ENCODE data around the gene WSB1.

- TF ChIP-seq CTCF (conservative IDR thresholded peaks at IDR 0.05), result no peak
- no peak for TF ChIP-seq EZH2 (IDR thresholded peaks at IDR 0.05; ENCODE audit: low read depth)
Observed at GRCh38 chr17:27247071-27247957, 46.6 kb upstream of the WSB1 start.

All from PC-9 (cell line).